ENCODE measurements around the gene JAZF1. TPM values are rescaled to one million over a fixed set of nuclear protein-coding genes. Genes with fewer than 3 reads are reported as not detected.

The JAZF1 gene
- total and polyA plus RNA-seq, 9 of the 15 experiments (the other 6 are each of a cell fraction or from before 2014, with no cell fraction given) = 0.04 to 0.64 (median 0.11) TPM; not detected in 3

- H4K20me1 ChIP-seq (replicated peaks; ENCODE audit: control insufficient read depth, insufficient read depth, low read length) = no peaks in the 10 kb centered on the region
- no peaks in the 10 kb centered on the region; a peak in 2 of 5 replicates for H3K27me3 ChIP-seq (ENCODE audit: control insufficient read depth in 2 of 2, insufficient read depth in 2 of 2, low read length in 2 of 2)
- no peak for ATAC-seq
- TF ChIP-seq EZH2 (IDR thresholded peaks at IDR 0.05; ENCODE audit: borderline replicate concordance, low read depth, low read length) (no peak), RBM34 (IDR thresholded peaks at IDR 0.05; ENCODE audit: borderline replicate concordance, insufficient read depth, low read length) (no peak)
- ChIA-PET POLR2A (interaction anchor here (1.5 kb wide), 1 partner anchor 18 kb away, joined by 3 read pairs; no protein-coding TSS in a partner anchor), CTCF (ENCODE audit: low intra/inter-chr PET ratio) (no interaction called here)
- H3K9me3 ChIP-seq (replicated peaks; ENCODE audit: control insufficient read depth, insufficient read depth, low read depth, low read length) = no peaks in the 10 kb centered on the region
- no peak overlapping the region for H3K9ac ChIP-seq (ENCODE audit: insufficient read depth in 1 of 2, low read depth in 2 of 2, low read length in 2 of 2)
- H2AFZ ChIP-seq (ENCODE audit: low read depth, low read length) = no peak overlapping the region
- H3K79me2 ChIP-seq (ENCODE audit: control insufficient read depth, insufficient read depth, low read length) = no peaks in the 10 kb centered on the region
- no peak overlapping the region for H3K27ac ChIP-seq (ENCODE audit: extremely low read depth, low read depth, low read length)
- no peaks in the 10 kb centered on the region for H3K9me1 ChIP-seq (ENCODE audit: control insufficient read depth, insufficient read depth, low read length)
- WGBS (ENCODE audit: insufficient coverage, low coverage, missing lambda C conversion rate) = 6% methylated on average over 1 of the region's 1 CpG
- FAIRE-seq = no peak
- no TSS peak for BruUV-seq (replicated peaks)
- DNase-seq (ENCODE audit: extremely low read depth in 1 of 4, low spot score in 3 of 4) = no peak
- in situ Hi-C loops (cut with MboI) (no loop called here), intact Hi-C loops (cut with micrococcal nuclease) (no loop called here)
- no peaks in the 10 kb centered on the region for H3K36me3 ChIP-seq (ENCODE audit: control insufficient read depth, insufficient read depth, low read length)
- H3K4me3 ChIP-seq = no peak overlapping the region
- H3K4me2 ChIP-seq (ENCODE audit: insufficient read depth, low read length) = no peak overlapping the region
- H3K4me1 ChIP-seq (replicated peaks in 1 of 2; ENCODE audit: control insufficient read depth in 2 of 2, insufficient read depth in 2 of 2, low read length in 2 of 2) = no peaks in the 10 kb centered on the region; a peak in 1 of 5 replicates
These were observed 137.9 kb downstream of the JAZF1 start for GRCh38 chr7:28042721-28043120.

- 2% methylated on average over 5 of the region's 5 CpGs for WGBS (ENCODE audit: insufficient coverage, low coverage, missing lambda C conversion rate)
- H3K9me1 ChIP-seq (ENCODE audit: control insufficient read depth, insufficient read depth, low read length) = no peaks in the 10 kb centered on the region
- no peaks in the 10 kb centered on the region for H3K36me3 ChIP-seq (ENCODE audit: control insufficient read depth, insufficient read depth, low read length)
- ChIA-PET POLR2A (interaction anchor here (1.5 kb wide), 1 partner anchor 19 kb away, joined by 3 read pairs; no protein-coding TSS in a partner anchor), CTCF (ENCODE audit: low intra/inter-chr PET ratio) (no interaction called here)
- H3K4me3 ChIP-seq = no peak overlapping the region
- no peak overlapping the region for H2AFZ ChIP-seq (ENCODE audit: low read depth, low read length)
- H3K9me3 ChIP-seq (replicated peaks; ENCODE audit: control insufficient read depth, insufficient read depth, low read depth, low read length) = no peaks in the 10 kb centered on the region
- in situ Hi-C loops (cut with MboI) (no loop called here), intact Hi-C loops (cut with micrococcal nuclease) (no loop called here)
- DNase-seq (ENCODE audit: extremely low read depth in 1 of 4, low spot score in 3 of 4) = no peak
- no peak overlapping the region for H3K9ac ChIP-seq (ENCODE audit: insufficient read depth in 1 of 2, low read depth in 2 of 2, low read length in 2 of 2)
- H3K27me3 ChIP-seq (ENCODE audit: control insufficient read depth in 2 of 2, insufficient read depth in 2 of 2, low read length in 2 of 2) = no peaks in the 10 kb centered on the region; a peak in 2 of 5 replicates
- no peaks in the 10 kb centered on the region for H3K79me2 ChIP-seq (ENCODE audit: control insufficient read depth, insufficient read depth, low read length)
- BruUV-seq (replicated peaks) = no TSS peak
- no peak overlapping the region for H3K4me2 ChIP-seq (ENCODE audit: insufficient read depth, low read length)
- no peak overlapping the region for H3K27ac ChIP-seq (ENCODE audit: extremely low read depth, low read depth, low read length)
- no peak for ATAC-seq
- H3K4me1 ChIP-seq (replicated peaks in 1 of 2; ENCODE audit: control insufficient read depth in 2 of 2, insufficient read depth in 2 of 2, low read length in 2 of 2) = peaks cover 0 to 5% of the 10 kb centered on the region in 2 experiments; a peak in 2 of 5 replicates
- no peaks in the 10 kb centered on the region for H4K20me1 ChIP-seq (replicated peaks; ENCODE audit: control insufficient read depth, insufficient read depth, low read length)
- no peak for FAIRE-seq
- TF ChIP-seq ZNF444 (CRISPR knock-in tag; IDR thresholded peaks at IDR 0.05) (no peak), GATA2 (CRISPR knock-in tag; IDR thresholded peaks at IDR 0.05) (no peak), ZNF668 (CRISPR knock-in tag; IDR thresholded peaks at IDR 0.05) (no peak), ZNF740 (CRISPR knock-in tag; IDR thresholded peaks at IDR 0.05) (no peak), ZNF740 (tag; IDR thresholded peaks at IDR 0.05) (no peak), RBBP5 (IDR thresholded peaks at IDR 0.05; ENCODE audit: borderline replicate concordance, insufficient read depth, low read length, poor library complexity, severe bottlenecking) (no peak), ZNF696 (CRISPR knock-in tag; conservative IDR thresholded peaks at IDR 0.05) (no peak), LEF1 (IDR thresholded peaks at IDR 0.05) (no peak), MED1 (CRISPR knock-in tag; IDR thresholded peaks at IDR 0.05; ENCODE audit: borderline replicate concordance) (no peak)
These were observed 138.9 kb downstream of the JAZF1 start for GRCh38 chr7:28041508-28042314.

Measured in K562 (cell line).